NCI-H460 (cell line): ENCODE data around the gene ROR1. TPM values are rescaled to one million over a fixed set of nuclear protein-coding genes. Genes with fewer than 3 reads are reported as not detected.

Experiments used
- small RNA-seq, 2 experiments: library from RNA; depleted of rRNA; stranded (forward); fragments of <200 nt; gene quantifications; one replicate each; pipeline ENCODE3, GENCODE V24; 2014
- total RNA-seq: library from RNA; depleted of rRNA; stranded (reverse); fragments of >200 nt; shearing (Covaris generic); gene quantifications from 2 replicates; pipeline ENCODE4 v1.2.3, GENCODE V29; 2014; rRNA removed

Gene ROR1
- total RNA-seq, 1 experiment from 2014 or later, result 1.6 TPM

Small RNA genes within 50 kb of the gene (small RNA-seq; reads per million reads assigned to genes)
- gene RF00019 (0 reads per million in 2 experiments), gene RNU6-809P (0 reads per million in 2 experiments)

Other genes with a start within 250 kb of the ROR1 start
- 23.0 and 23.6 TPM in 2 replicates for gene PGM1, start 180.6 kb upstream of the ROR1 start, total RNA-seq